ENCODE results near the gene MATK. TPM values are rescaled to one million over a fixed set of nuclear protein-coding genes. Genes with fewer than 3 reads are reported as not detected.

Gene MATK
- total RNA-seq, 1 experiment from 2014 or later = 28.3 TPM

DNA sequence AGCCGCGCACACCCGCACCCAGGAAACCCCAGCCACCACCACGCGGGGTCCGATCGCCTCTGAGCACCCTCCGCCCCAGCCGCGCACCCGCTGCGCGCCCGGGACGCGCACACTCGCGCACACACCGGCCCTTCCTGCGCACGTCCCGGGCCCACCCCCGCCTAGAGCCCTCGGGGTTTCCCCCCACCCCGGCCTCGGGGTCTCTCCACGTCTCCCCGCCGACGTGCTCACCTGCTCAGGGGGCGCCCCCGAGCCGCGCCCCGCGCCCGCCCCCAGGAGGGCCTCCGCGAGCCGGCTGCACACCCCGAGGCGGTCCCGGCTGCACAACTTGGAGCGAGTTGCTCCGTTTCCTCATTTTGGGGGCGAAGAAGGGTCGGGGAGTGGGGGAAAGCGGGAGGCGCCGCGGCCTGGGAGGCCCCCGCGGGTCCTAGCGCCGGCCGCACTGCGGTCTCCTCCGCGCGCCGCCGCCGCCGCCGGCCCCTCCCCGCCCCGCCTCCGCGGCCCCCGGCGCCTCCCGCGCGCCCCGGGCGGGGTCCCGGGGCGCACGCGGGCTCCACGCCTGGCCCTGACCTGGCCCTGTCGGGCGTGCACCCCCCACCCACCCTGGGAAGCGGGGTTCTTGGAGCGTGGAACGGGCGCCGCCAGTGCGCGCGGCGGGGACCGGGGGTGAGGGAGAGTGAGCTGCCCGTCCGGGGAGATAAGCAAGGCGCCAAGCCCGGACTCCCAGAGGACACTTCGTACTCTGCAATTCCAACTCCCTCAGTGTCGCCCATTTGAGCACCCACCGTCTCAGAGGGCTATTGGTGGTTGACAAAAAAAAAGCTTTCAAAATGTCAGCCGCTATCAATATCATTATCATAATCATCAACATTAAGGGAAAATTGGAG, at the start of gene MATK (continued):
- TF ChIP-seq, protein P1, sequence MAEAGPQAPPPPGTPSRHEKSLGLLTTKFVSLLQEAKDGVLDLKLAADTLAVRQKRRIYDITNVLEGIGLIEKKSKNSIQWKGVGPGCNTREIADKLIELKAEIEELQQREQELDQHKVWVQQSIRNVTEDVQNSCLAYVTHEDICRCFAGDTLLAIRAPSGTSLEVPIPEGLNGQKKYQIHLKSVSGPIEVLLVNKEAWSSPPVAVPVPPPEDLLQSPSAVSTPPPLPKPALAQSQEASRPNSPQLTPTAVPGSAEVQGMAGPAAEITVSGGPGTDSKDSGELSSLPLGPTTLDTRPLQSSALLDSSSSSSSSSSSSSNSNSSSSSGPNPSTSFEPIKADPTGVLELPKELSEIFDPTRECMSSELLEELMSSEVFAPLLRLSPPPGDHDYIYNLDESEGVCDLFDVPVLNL (CRISPR knock-in tag; IDR thresholded peaks at IDR 0.05; ENCODE audit: borderline replicate concordance, low read depth) = peak; percentile 72; the same call in 1 of the 2 replicates
- TF ChIP-seq TEAD4 (CRISPR knock-in tag; IDR thresholded peaks at IDR 0.05) = no peak
- TF ChIP-seq, protein P2, sequence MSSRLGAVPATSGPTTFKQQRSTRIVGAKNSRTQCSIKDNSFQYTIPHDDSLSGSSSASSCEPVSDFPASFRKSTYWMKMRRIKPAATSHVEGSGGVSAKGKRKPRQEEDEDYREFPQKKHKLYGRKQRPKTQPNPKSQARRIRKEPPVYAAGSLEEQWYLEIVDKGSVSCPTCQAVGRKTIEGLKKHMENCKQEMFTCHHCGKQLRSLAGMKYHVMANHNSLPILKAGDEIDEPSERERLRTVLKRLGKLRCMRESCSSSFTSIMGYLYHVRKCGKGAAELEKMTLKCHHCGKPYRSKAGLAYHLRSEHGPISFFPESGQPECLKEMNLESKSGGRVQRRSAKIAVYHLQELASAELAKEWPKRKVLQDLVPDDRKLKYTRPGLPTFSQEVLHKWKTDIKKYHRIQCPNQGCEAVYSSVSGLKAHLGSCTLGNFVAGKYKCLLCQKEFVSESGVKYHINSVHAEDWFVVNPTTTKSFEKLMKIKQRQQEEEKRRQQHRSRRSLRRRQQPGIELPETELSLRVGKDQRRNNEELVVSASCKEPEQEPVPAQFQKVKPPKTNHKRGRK (CRISPR knock-in tag; IDR thresholded peaks at IDR 0.05; ENCODE audit: borderline replicate concordance) = no peak

DNA sequence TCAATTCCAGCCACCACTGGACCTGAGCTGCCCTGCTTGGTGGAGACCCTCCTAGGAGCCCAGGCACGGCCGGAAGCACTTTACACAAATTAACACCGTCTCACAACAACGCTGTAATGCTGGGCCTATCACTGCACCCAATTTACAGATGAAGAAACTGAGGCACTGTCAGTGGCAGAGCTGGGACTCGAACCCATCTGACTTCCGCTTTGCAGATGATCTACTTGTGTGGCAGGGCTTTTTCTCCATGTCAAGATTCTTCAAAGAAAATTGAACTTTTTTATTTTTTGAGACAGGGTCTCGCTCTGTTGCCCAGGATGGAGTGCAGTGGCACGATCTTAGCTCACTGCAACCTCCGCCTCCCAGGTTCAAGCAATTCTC, 48.9 kb upstream of the MATK start:
- no peak overlapping the region for H3K4me3 Mint-ChIP-seq
- TF ChIP-seq, protein P3, sequence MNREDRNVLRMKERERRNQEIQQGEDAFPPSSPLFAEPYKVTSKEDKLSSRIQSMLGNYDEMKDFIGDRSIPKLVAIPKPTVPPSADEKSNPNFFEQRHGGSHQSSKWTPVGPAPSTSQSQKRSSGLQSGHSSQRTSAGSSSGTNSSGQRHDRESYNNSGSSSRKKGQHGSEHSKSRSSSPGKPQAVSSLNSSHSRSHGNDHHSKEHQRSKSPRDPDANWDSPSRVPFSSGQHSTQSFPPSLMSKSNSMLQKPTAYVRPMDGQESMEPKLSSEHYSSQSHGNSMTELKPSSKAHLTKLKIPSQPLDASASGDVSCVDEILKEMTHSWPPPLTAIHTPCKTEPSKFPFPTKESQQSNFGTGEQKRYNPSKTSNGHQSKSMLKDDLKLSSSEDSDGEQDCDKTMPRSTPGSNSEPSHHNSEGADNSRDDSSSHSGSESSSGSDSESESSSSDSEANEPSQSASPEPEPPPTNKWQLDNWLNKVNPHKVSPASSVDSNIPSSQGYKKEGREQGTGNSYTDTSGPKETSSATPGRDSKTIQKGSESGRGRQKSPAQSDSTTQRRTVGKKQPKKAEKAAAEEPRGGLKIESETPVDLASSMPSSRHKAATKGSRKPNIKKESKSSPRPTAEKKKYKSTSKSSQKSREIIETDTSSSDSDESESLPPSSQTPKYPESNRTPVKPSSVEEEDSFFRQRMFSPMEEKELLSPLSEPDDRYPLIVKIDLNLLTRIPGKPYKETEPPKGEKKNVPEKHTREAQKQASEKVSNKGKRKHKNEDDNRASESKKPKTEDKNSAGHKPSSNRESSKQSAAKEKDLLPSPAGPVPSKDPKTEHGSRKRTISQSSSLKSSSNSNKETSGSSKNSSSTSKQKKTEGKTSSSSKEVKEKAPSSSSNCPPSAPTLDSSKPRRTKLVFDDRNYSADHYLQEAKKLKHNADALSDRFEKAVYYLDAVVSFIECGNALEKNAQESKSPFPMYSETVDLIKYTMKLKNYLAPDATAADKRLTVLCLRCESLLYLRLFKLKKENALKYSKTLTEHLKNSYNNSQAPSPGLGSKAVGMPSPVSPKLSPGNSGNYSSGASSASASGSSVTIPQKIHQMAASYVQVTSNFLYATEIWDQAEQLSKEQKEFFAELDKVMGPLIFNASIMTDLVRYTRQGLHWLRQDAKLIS (CRISPR knock-in tag; IDR thresholded peaks at IDR 0.05; ENCODE audit: borderline replicate concordance) = no peak
- no peak for TF ChIP-seq PRRX2 (CRISPR knock-in tag; IDR thresholded peaks at IDR 0.05)
- TF ChIP-seq HMGA2 (CRISPR knock-in tag; IDR thresholded peaks at IDR 0.05) = no peak
- TF ChIP-seq, protein P4, sequence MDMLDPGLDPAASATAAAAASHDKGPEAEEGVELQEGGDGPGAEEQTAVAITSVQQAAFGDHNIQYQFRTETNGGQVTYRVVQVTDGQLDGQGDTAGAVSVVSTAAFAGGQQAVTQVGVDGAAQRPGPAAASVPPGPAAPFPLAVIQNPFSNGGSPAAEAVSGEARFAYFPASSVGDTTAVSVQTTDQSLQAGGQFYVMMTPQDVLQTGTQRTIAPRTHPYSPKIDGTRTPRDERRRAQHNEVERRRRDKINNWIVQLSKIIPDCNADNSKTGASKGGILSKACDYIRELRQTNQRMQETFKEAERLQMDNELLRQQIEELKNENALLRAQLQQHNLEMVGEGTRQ (CRISPR knock-in tag; IDR thresholded peaks at IDR 0.05) = no peak
- no peak for TF ChIP-seq TP53 (CRISPR knock-in tag; IDR thresholded peaks at IDR 0.05)
- TF ChIP-seq ELF4 (CRISPR knock-in tag; IDR thresholded peaks at IDR 0.05; ENCODE audit: low read depth) = no peak
- peaks cover 8% of the 10 kb centered on the region for H3K27me3 Mint-ChIP-seq (ENCODE audit: low read depth)
- no peaks in the 10 kb centered on the region for H3K4me1 Mint-ChIP-seq
- ATAC-seq = no peak
- peaks cover 16% of the 10 kb centered on the region for H3K9me3 Mint-ChIP-seq
- peaks cover 11% of the 10 kb centered on the region for H3K36me3 Mint-ChIP-seq
- no peak overlapping the region for H3K27ac Mint-ChIP-seq
- CTCF ChIA-PET = interaction anchor here (0.5 to 3.4 kb wide), 3 partner anchors 13 to 647 kb away, joined by 3 to 19 read pairs (median 4); no protein-coding TSS in a partner anchor
- POLR2A ChIA-PET = interaction anchor here (1.1 kb wide), 1 partner anchor 151 kb away, joined by 3 read pairs; no protein-coding TSS in a partner anchor
- no peak for DNase-seq (ENCODE audit: low spot score)

DNA sequence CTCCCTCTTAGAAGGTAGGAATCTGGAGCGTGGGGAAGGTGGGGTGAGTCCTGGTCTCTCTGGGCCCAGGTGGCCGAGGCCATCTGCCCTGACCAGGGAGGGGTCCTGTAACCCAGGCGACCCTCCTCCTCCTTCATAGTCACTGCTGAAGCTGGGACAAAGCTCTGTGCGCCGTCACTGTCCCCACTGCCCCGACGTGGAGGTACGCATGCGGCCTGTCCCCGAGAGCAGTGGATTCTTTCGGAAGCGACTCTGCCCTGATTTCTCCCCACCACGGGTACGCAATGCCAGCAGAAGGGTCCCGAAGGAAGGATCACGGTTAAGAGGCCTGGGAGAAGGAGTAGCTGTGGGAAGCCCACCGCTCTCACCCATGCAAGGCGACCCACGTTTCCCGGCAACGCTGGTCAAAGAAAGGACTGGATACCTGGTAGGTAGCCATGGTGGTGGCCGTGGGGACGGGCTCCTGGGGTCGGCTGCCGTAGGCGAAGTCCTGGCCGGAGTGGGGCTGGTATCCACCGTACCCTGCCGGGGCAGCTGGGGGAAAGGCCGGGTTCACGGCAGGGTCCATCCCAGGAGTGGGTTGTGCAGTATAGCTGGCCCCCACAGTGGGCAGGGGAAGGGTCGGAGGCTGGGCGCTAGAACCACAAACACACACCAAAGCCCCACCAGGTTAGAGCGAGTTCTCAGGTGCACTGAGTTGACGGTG, 48.3 kb upstream of the MATK start:
- ChIA-PET CTCF (interaction anchor here (1.1 to 3.4 kb wide), 2 partner anchors 13 to 14 kb away, joined by 3 to 19 read pairs; no protein-coding TSS in a partner anchor), POLR2A (interaction anchor here (1.1 kb wide), 1 partner anchor 151 kb away, joined by 3 read pairs; no protein-coding TSS in a partner anchor)
- Mint-ChIP-seq H3K4me3 (no peak overlapping the region), H3K4me1 (no peaks in the 10 kb centered on the region), H3K27ac (no peak overlapping the region), H3K36me3 (peaks cover 11% of the 10 kb centered on the region), H3K27me3 (ENCODE audit: low read depth) (peaks cover 8% of the 10 kb centered on the region), H3K9me3 (peaks cover 16% of the 10 kb centered on the region)
- no peak for ATAC-seq
- DNase-seq (ENCODE audit: low spot score) = no peak
- TF ChIP-seq, protein P5, sequence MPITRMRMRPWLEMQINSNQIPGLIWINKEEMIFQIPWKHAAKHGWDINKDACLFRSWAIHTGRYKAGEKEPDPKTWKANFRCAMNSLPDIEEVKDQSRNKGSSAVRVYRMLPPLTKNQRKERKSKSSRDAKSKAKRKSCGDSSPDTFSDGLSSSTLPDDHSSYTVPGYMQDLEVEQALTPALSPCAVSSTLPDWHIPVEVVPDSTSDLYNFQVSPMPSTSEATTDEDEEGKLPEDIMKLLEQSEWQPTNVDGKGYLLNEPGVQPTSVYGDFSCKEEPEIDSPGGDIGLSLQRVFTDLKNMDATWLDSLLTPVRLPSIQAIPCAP (CRISPR knock-in tag; IDR thresholded peaks at IDR 0.05) = no peak
- TF ChIP-seq, protein P4 (CRISPR knock-in tag; IDR thresholded peaks at IDR 0.05) = no peak
- TF ChIP-seq TCF7 (CRISPR knock-in tag; IDR thresholded peaks at IDR 0.05; ENCODE audit: low read depth) = no peak
- TF ChIP-seq, protein P6, sequence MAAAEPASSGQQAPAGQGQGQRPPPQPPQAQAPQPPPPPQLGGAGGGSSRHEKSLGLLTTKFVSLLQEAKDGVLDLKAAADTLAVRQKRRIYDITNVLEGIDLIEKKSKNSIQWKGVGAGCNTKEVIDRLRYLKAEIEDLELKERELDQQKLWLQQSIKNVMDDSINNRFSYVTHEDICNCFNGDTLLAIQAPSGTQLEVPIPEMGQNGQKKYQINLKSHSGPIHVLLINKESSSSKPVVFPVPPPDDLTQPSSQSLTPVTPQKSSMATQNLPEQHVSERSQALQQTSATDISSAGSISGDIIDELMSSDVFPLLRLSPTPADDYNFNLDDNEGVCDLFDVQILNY (CRISPR knock-in tag; IDR thresholded peaks at IDR 0.05) = no peak
- no peak for TF ChIP-seq ZNF423 (CRISPR knock-in tag; IDR thresholded peaks at IDR 0.05)
- no peak for TF ChIP-seq NFYB (CRISPR knock-in tag; conservative IDR thresholded peaks at IDR 0.05; ENCODE audit: low read depth)
- TF ChIP-seq MXD4 (CRISPR knock-in tag; IDR thresholded peaks at IDR 0.05; ENCODE audit: borderline replicate concordance) = no peak
- no peak for TF ChIP-seq TEAD4 (CRISPR knock-in tag; IDR thresholded peaks at IDR 0.05)
- TF ChIP-seq, protein P7, sequence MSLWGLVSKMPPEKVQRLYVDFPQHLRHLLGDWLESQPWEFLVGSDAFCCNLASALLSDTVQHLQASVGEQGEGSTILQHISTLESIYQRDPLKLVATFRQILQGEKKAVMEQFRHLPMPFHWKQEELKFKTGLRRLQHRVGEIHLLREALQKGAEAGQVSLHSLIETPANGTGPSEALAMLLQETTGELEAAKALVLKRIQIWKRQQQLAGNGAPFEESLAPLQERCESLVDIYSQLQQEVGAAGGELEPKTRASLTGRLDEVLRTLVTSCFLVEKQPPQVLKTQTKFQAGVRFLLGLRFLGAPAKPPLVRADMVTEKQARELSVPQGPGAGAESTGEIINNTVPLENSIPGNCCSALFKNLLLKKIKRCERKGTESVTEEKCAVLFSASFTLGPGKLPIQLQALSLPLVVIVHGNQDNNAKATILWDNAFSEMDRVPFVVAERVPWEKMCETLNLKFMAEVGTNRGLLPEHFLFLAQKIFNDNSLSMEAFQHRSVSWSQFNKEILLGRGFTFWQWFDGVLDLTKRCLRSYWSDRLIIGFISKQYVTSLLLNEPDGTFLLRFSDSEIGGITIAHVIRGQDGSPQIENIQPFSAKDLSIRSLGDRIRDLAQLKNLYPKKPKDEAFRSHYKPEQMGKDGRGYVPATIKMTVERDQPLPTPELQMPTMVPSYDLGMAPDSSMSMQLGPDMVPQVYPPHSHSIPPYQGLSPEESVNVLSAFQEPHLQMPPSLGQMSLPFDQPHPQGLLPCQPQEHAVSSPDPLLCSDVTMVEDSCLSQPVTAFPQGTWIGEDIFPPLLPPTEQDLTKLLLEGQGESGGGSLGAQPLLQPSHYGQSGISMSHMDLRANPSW (CRISPR knock-in tag; conservative IDR thresholded peaks at IDR 0.05; ENCODE audit: low read depth) = no peak
